Brain microvascular endothelial cell (primary cell): ENCODE measurements around the gene FAM131A.
A peak's percentile ranks its signal among the peaks of the same experiment; 100 is the strongest.

ENCODE experiments used
- DNase-seq: peaks from one replicate; pipeline ENCODE4 v3.0.0-alpha.2; 2020
- H3K27ac ChIP-seq: fragments of 250-450 bp; sonication (Bioruptor Pico); 2 replicates; pipeline ENCODE4 v1.5.1; 2020; ENCODE audit warnings: mild to moderate bottlenecking, moderate library complexity
- H3K27me3 ChIP-seq: fragments of 250-450 bp; sonication (Bioruptor Pico); replicated peaks from 2 replicates; pipeline ENCODE4 v1.5.1; 2020; ENCODE audit warnings: mild to moderate bottlenecking
- H3K36me3 ChIP-seq: fragments of 250-450 bp; sonication (Bioruptor Pico); replicated peaks from 2 replicates; pipeline ENCODE4 v1.5.1; 2020; ENCODE audit warnings: mild to moderate bottlenecking
- H3K4me3 ChIP-seq: 2 replicates; pipeline ENCODE4 v1.5.1; 2011; ENCODE audit warnings: low read depth, mild to moderate bottlenecking, control low read depth, low read length, moderate library complexity
- CTCF ChIP-seq: IDR thresholded peaks from 2 replicates; pipeline ENCODE4 v1.5.1; 2011; ENCODE audit warnings: low read depth, mild to moderate bottlenecking, moderate library complexity, low read length, control low read depth, inconsistent platforms; ENCODE audit errors: missing control alignments
- in situ Hi-C: cut with HindIII; loops from 2 replicates; pipeline ENCODE4 v1.10.0; 2017; ENCODE audit warnings: low sequenced_read_pairs, low pct_ligation_motif_present

FAM131A gene

GRCh38 chr3:184368586-184369183 lies 31.3 kb downstream of the FAM131A start:
- Histone ChIP-seq H3K36me3 (peaks cover 22% of the 10 kb centered on the region), H3K4me3 (no peak overlapping the region), H3K27ac (peak overlapping the region; percentile 39), H3K27me3 (no peaks in the 10 kb centered on the region)
- peak; percentile 52 for DNase-seq
- TF ChIP-seq CTCF, result no peak
- in situ Hi-C loops, result loop anchor here (25.0 kb wide), 1 partner anchor 169 kb away; no protein-coding TSS in a partner anchor

- TF ChIP-seq CTCF, result peak; percentile 99
- in situ Hi-C loops, result loop anchor here (25.0 kb wide), 1 partner anchor 166 kb away; no protein-coding TSS in a partner anchor
- H3K27me3 ChIP-seq, result peaks cover 9% of the 10 kb centered on the region
- H3K36me3 ChIP-seq, result peaks cover 18% of the 10 kb centered on the region
- DNase-seq, result peak; percentile 76
- H3K27ac ChIP-seq, result no peak overlapping the region
- H3K4me3 ChIP-seq, result no peak overlapping the region
These were observed 34.2 kb downstream of the FAM131A start for GRCh38 chr3:184371570-184372018.

GRCh38 chr3:184372296-184372821 lies 35.0 kb downstream of the FAM131A start:
- in situ Hi-C loops, result loop anchor here (25.0 kb wide), 1 partner anchor 165 kb away; no protein-coding TSS in a partner anchor
- TF ChIP-seq CTCF, result no peak

GRCh38 chr3:184372911-184373310 lies 35.5 kb downstream of the FAM131A start:
- no peak overlapping the region for H3K4me3 ChIP-seq
- peaks cover 10% of the 10 kb centered on the region for H3K27me3 ChIP-seq
- no peak for TF ChIP-seq CTCF
- peaks cover 13% of the 10 kb centered on the region for H3K36me3 ChIP-seq
- DNase-seq, result no peak
- in situ Hi-C loops, result loop anchor here (25.0 kb wide), 1 partner anchor 164 kb away; no protein-coding TSS in a partner anchor
- H3K27ac ChIP-seq, result no peak overlapping the region

More at GRCh38 chr3:184372296-184372821, 35.0 kb downstream of the FAM131A start:
- peaks cover 9% of the 10 kb centered on the region for H3K27me3 ChIP-seq
- H3K36me3 ChIP-seq, result peaks cover 13% of the 10 kb centered on the region
- no peak overlapping the region for H3K27ac ChIP-seq
- no peak overlapping the region for H3K4me3 ChIP-seq
- no peak for DNase-seq

GRCh38 chr3:184373422-184373821 lies 36.0 kb downstream of the FAM131A start:
- Histone ChIP-seq H3K27me3 (peaks cover 15% of the 10 kb centered on the region), H3K36me3 (peaks cover 7% of the 10 kb centered on the region), H3K4me3 (no peak overlapping the region), H3K27ac (no peak overlapping the region)
- no peak for DNase-seq
- in situ Hi-C loops, result loop anchor here (25.0 kb wide), 1 partner anchor 164 kb away; no protein-coding TSS in a partner anchor
- no peak for TF ChIP-seq CTCF
